ENCODE results near the gene OCRL.
"Not testable (repeated sequence)": the region's sequence is repeated elsewhere in the genome, so short reads cannot be mapped to it uniquely, and the experiment has no call there.

The OCRL gene

DNA sequence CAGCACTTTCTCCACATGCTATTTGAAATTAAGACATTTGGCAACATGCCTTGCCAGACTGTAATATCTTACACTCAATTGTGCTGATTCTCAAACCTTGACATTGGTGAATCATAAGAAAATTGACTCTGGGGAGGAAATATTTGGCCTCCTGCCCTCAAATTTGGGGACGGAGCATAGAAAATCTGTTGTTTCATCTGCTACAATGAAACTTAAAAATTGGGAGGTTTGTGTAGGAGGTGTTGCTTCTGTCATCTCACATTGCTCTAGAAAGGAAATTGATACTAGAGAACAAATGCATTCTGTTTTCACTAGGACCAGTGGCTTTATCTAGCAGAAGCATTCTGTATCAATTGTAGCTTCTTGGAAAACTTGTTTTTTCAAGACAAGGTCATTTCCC is 5.3 kb downstream of the OCRL start:
- H3K36me3 ChIP-seq = no peaks in the 10 kb centered on the region
- no peaks in the 10 kb centered on the region for H3K27me3 ChIP-seq
- H3K9me3 ChIP-seq = no peaks in the 10 kb centered on the region

DNA sequence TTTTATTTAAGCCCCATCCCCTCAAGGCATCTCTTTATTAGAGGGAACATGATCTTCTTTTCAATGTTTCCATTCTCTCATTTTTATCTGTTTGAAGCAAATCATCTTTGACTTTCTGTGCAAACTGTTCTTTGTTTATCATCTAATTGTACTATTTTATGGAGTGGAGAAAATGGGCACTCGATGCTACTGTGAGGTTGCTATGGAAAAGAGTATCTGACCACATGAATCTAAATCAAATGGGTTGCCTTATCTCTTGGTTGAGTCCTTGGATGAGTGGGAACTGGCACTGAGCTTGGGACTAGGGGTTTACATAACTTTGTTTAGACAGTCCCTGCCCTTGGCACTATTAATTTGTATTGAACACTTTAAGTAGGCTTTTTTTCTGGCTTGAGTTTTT is 9.1 kb downstream of the OCRL start:
- H3K9me3 ChIP-seq = no peaks in the 10 kb centered on the region
- TF ChIP-seq, protein P1, sequence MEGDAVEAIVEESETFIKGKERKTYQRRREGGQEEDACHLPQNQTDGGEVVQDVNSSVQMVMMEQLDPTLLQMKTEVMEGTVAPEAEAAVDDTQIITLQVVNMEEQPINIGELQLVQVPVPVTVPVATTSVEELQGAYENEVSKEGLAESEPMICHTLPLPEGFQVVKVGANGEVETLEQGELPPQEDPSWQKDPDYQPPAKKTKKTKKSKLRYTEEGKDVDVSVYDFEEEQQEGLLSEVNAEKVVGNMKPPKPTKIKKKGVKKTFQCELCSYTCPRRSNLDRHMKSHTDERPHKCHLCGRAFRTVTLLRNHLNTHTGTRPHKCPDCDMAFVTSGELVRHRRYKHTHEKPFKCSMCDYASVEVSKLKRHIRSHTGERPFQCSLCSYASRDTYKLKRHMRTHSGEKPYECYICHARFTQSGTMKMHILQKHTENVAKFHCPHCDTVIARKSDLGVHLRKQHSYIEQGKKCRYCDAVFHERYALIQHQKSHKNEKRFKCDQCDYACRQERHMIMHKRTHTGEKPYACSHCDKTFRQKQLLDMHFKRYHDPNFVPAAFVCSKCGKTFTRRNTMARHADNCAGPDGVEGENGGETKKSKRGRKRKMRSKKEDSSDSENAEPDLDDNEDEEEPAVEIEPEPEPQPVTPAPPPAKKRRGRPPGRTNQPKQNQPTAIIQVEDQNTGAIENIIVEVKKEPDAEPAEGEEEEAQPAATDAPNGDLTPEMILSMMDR (IDR thresholded peaks at IDR 0.05; ENCODE audit: low read depth, low read length) = no peak

More for the DNA sequence above, 5.3 kb downstream of the OCRL start:
- Histone ChIP-seq H3K4me1 (no peaks in the 10 kb centered on the region), H3K4me3 (ENCODE audit: low read depth, low read length) (no peak overlapping the region)
- DNase-seq = no peak
- TF ChIP-seq, protein P1 (IDR thresholded peaks at IDR 0.05; ENCODE audit: low read depth, low read length) = no peak

GRCh38 chrX:129553619-129554288 is 13.7 kb downstream of the OCRL start:
- TF ChIP-seq, protein P1 (IDR thresholded peaks at IDR 0.05; ENCODE audit: low read depth, low read length) = no peak
- Histone ChIP-seq H3K4me3 (ENCODE audit: low read depth, low read length) (no peak overlapping the region), H3K36me3 (peaks cover 4% of the 10 kb centered on the region; the same call in 1 of the 2 replicates), H3K4me1 (no peaks in the 10 kb centered on the region), H3K27me3 (no peaks in the 10 kb centered on the region), H3K9me3 (no peaks in the 10 kb centered on the region)
- DNase-seq = no peak

More for the DNA sequence above, 9.1 kb downstream of the OCRL start:
- no peaks in the 10 kb centered on the region for H3K4me1 ChIP-seq
- H3K4me3 ChIP-seq (ENCODE audit: low read depth, low read length) = no peak overlapping the region
- DNase-seq = no peak
- no peaks in the 10 kb centered on the region for H3K27me3 ChIP-seq
- H3K36me3 ChIP-seq = no peaks in the 10 kb centered on the region

GRCh38 chrX:129554816-129555215 is 14.8 kb downstream of the OCRL start:
- not testable (repeated sequence) for H3K4me1 ChIP-seq; DNase-seq; H3K27me3 ChIP-seq; H3K36me3 ChIP-seq; H3K4me3 ChIP-seq (ENCODE audit: low read depth, low read length); H3K9me3 ChIP-seq

GRCh38 chrX:129556806-129557315 is 16.8 kb downstream of the OCRL start:
- TF ChIP-seq, protein P1 (IDR thresholded peaks at IDR 0.05; ENCODE audit: low read depth, low read length) = no peak

DNA sequence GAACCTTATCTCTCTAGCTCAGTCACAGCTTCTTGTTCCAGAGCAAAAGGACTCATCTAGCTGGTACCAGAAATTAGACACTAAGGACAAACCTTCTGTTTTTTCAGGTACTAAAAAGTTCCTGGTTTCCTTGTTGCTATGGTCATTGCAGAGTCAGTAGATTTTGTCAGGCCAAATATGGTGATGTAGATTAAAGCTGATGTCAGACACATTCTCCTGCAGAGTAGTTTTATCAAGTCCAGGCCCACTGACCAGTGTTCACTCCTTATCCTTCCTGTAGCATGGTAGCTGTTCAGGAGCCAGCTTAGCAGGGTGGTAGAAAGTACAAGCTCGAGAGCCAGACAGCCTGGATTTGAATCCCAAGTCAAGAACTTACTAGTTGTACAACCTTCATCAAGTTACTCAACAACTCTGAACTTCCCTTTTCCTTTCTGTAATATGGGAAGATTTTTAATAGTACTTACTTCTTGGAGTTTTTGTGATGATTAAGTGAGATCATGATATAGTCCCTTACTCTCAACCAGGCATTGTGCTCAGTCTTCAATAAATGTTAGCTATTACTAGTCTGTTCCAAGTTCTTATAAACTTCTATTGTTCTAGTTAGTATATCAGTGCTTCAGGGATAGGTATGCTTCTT is 17.9 kb downstream of the OCRL start:
- Histone ChIP-seq H3K4me3 (ENCODE audit: low read depth, low read length) (no peak overlapping the region), H3K27me3 (no peaks in the 10 kb centered on the region), H3K36me3 (peaks cover 12% of the 10 kb centered on the region), H3K4me1 (no peaks in the 10 kb centered on the region), H3K9me3 (no peaks in the 10 kb centered on the region)
- TF ChIP-seq, protein P1 (IDR thresholded peaks at IDR 0.05; ENCODE audit: low read depth, low read length) = no peak
- DNase-seq = no peak

More at GRCh38 chrX:129556806-129557315, 16.8 kb downstream of the OCRL start:
- no peak for DNase-seq
- Histone ChIP-seq H3K36me3 (peaks cover 6% of the 10 kb centered on the region), H3K9me3 (no peaks in the 10 kb centered on the region), H3K4me3 (ENCODE audit: low read depth, low read length) (no peak overlapping the region), H3K27me3 (no peaks in the 10 kb centered on the region), H3K4me1 (no peaks in the 10 kb centered on the region)
